Bronchial epithelial cell (primary cell): ENCODE measurements around the gene PLA2G2F. TPM values are rescaled to one million over a fixed set of nuclear protein-coding genes. Genes with fewer than 3 reads are reported as not detected.
A peak's percentile ranks its signal among the peaks of the same experiment; 100 is the strongest.

Experiments
- DNase-seq: peaks from one replicate; pipeline ENCODE4 v3.0.0-alpha.2; 2010; ENCODE audit warnings: low read depth
- FAIRE-seq: peaks from 2 replicates; lab custom pipeline; 2011; peaks lifted over from hg19 to GRCh38; lab: Jason Lieb, UNC
- H3K27me3 ChIP-seq: 2 replicates; pipeline ENCODE4 v1.5.1; 2011; ENCODE audit warnings: low read length; ENCODE audit not compliant: control insufficient read depth, insufficient read depth
- H3K36me3 ChIP-seq: 2 replicates; pipeline ENCODE4 v1.5.1; 2011; ENCODE audit warnings: low read length; ENCODE audit not compliant: control insufficient read depth, insufficient read depth
- H3K4me3 ChIP-seq: 2 replicates; pipeline ENCODE4 v1.5.1; 2011; ENCODE audit warnings: mild to moderate bottlenecking, low read depth, low read length, control low read depth
- total RNA-seq: library from RNA; depleted of rRNA; stranded (reverse); fragments of >200 nt; gene quantifications from 2 replicates; pipeline ENCODE4 v1.2.1, GENCODE V29; 2014
- TF ChIP-seq, protein P1 (sequence below): IDR thresholded peaks from 2 replicates; pipeline ENCODE4 v1.5.1; 2011; ENCODE audit warnings: mild to moderate bottlenecking, moderate library complexity, low read length, control low read depth, inconsistent platforms; ENCODE audit not compliant: insufficient read depth, severe bottlenecking

The PLA2G2F gene
- total RNA-seq, 1 donor from 2014 or later: not detected

DNA sequence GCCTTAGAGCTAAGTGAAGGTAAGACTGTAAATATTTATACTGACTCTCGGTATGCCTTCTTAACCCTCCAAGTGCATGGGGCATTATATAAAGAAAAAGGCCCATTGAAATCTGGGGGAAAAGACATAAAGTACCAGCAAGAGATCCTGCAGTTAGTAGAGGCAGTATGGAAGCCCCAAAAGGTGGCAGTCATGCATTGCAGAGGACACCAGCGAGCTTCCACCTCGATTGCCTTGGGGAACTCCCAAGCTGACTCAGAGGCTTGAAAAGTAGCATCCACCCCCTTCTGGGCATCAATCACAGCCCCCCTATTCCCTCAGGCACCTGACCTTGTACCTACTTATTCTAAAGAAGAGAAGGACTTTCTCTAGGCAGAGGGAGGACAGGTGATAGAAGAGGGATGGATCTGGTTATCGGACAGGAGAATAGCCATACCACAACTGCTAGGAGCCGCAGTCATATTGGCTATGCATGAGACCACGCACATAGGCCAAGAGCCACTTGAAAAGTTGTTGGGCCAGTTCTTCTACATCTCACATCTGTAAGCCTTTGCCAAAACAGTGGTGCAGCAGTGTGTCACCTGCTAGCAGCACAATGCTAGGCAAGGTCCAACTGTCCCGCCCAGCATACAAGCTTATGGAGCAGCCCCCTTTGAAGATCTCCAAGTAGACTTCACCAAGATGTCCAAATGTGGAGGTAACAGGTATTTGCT is 19.4 kb downstream of the PLA2G2F start:
- FAIRE-seq (no peak), DNase-seq (peak; percentile 38)
- TF ChIP-seq, protein P1, sequence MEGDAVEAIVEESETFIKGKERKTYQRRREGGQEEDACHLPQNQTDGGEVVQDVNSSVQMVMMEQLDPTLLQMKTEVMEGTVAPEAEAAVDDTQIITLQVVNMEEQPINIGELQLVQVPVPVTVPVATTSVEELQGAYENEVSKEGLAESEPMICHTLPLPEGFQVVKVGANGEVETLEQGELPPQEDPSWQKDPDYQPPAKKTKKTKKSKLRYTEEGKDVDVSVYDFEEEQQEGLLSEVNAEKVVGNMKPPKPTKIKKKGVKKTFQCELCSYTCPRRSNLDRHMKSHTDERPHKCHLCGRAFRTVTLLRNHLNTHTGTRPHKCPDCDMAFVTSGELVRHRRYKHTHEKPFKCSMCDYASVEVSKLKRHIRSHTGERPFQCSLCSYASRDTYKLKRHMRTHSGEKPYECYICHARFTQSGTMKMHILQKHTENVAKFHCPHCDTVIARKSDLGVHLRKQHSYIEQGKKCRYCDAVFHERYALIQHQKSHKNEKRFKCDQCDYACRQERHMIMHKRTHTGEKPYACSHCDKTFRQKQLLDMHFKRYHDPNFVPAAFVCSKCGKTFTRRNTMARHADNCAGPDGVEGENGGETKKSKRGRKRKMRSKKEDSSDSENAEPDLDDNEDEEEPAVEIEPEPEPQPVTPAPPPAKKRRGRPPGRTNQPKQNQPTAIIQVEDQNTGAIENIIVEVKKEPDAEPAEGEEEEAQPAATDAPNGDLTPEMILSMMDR: no peak
- H3K27me3 ChIP-seq: no peaks in the 10 kb centered on the region
- no peak overlapping the region for H3K4me3 ChIP-seq
- H3K36me3 ChIP-seq: no peaks in the 10 kb centered on the region

DNA sequence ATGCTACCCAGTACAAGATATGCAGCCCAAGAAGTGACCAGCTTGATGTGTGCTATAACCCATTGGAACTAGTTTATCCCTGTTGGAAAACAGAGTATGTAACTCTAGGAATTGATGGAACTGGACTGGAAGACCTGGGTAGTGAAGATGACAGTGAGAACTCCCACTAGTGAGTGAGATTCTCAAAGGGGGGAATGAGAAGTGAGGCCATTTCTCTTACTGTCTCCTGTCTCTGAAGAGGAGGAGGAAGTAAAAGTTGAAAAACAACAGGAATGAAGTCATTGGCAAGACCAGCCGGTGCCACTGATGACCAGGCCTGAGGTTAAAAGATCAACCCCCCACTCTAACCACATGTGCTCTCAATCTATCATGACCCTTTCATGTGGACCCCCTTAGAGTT is 20.9 kb downstream of the PLA2G2F start:
- TF ChIP-seq, protein P1: no peak
- Histone ChIP-seq H3K36me3 (no peaks in the 10 kb centered on the region), H3K27me3 (no peaks in the 10 kb centered on the region), H3K4me3 (no peak overlapping the region)
- FAIRE-seq (no peak), DNase-seq (no peak)

DNA sequence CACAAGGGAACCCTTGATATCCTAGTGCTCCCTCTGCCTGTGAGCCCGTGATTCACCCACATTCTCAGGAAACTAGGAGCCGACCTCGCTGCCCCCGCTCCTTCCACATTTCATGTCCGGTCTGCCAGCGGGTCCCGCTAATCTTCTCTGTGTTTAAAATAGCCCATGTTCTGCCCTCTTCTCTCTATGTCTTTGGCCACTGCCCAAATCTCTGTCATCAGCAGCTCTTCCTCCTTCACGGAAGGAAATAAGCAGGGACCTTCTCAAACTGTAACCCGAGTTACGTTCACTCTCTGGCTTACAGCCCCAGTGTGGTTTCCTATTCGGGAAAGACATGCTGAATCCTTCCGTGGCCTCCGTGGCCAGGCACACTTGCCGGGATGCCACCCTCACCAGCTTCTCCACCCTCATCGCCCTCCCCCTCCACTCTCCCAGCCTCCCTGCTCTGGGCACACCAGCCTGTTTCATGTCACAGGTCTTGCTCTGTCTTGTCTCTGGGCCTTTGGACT is 25.6 kb downstream of the PLA2G2F start:
- no peaks in the 10 kb centered on the region for H3K36me3 ChIP-seq
- DNase-seq (no peak), FAIRE-seq (no peak)
- H3K27me3 ChIP-seq: no peaks in the 10 kb centered on the region
- H3K4me3 ChIP-seq: no peak overlapping the region
- TF ChIP-seq, protein P1: no peak

DNA sequence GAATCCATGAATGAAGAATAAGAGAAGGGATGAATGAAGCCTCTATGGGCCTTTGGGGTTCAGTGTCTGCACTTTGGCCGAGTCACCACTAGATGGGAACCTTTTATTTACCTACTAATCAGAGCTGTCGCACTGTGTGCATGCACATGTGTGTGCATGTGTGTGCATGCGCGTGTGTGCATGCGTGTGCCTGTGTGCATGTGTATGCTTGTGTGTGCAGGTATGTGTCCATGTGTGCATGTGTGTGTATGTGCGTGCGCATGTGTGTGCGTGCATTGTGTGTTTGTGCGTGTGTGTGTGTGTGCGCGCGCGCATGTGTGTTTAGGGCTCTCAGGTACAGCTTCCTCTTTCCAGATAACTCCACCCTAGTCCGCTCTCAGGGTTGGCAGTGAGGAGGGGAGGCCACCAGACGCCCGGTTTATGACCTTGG is 26.4 kb downstream of the PLA2G2F start:
- no peaks in the 10 kb centered on the region for H3K36me3 ChIP-seq
- FAIRE-seq (peak; percentile 23), DNase-seq (peak; percentile 8)
- TF ChIP-seq, protein P1: peak; percentile 36
- H3K27me3 ChIP-seq: no peaks in the 10 kb centered on the region
- no peak overlapping the region for H3K4me3 ChIP-seq

DNA sequence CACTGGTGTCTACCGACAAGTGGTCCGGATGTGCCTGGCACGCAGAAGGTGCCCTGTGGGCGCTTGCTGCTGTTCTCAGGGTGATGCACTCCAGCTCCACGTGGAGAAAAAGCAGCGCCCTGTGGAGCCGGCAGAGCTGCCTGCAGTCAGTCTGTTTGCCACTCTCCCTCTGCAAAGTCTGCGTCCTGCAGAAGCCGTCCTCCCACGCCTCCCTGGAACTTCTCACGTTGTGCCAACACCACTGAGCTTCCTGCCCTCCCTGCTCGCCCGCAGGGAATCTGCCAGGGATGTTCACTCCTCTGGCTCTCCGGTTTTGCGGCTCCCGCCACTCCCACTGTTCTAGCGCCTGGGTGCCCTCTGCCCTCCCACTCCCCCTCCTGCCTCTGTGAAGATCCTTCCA is 26.9 kb downstream of the PLA2G2F start:
- DNase-seq (peak; percentile 4), FAIRE-seq (no peak)
- Histone ChIP-seq H3K4me3 (no peak overlapping the region), H3K27me3 (no peaks in the 10 kb centered on the region), H3K36me3 (no peaks in the 10 kb centered on the region)
- TF ChIP-seq, protein P1: no peak
